Thyroid gland (tissue), 4 donors: Measurements from ENCODE around the gene DUS3L.

Experiments
- CTCF ChIP-seq, 6 experiments: fragments of 200-600 bp in 3 of 6; fragments of 450-650 bp in 3 of 6; sonication (generic) in 3 of 6; IDR thresholded peaks; one replicate each; pipeline ENCODE4 v1.5.1; 2016 to 2019; ENCODE audit warnings: antibody characterized with exemption in 6 of 6, mild to moderate bottlenecking in 2 of 6, inconsistent platforms in 1 of 6, moderate library complexity in 1 of 6
- POLR2A ChIP-seq, 2 donors: fragments of 450-650 bp; IDR thresholded peaks; one replicate each; pipeline ENCODE4 v1.6.1; 2017; ENCODE audit warnings: antibody characterized with exemption in 2 of 2, mild to moderate bottlenecking in 2 of 2, moderate library complexity in 1 of 2

- no peak for TF ChIP-seq CTCF (IDR thresholded peaks at IDR 0.05)
- no peak for TF ChIP-seq POLR2A (IDR thresholded peaks at IDR 0.05)
Measured at GRCh38 chr19:5773276-5773675, 17.7 kb downstream of the DUS3L start.
